Smooth muscle cell (in vitro differentiated cells): ENCODE measurements around the gene CALN1. TPM values are rescaled to one million over a fixed set of nuclear protein-coding genes. Genes with fewer than 3 reads are reported as not detected.

Experiments
- DNase-seq: peaks from one replicate; lab custom pipeline; 2025; ENCODE audit not compliant: unreplicated experiment; lab: John Stamatoyannopoulos, UW
- H2AFZ ChIP-seq: fragments of 200-600 bp; sonication (generic); 2 replicates; pipeline ENCODE4 v1.6.0; 2016; ENCODE audit warnings: antibody characterized with exemption, low read depth, mild to moderate bottlenecking
- H3F3A ChIP-seq: fragments of 200-600 bp; sonication (generic); 2 replicates; pipeline ENCODE4 v1.6.0; 2017; ENCODE audit warnings: antibody characterized with exemption, low read depth
- H3K27ac ChIP-seq: fragments of 200-600 bp; sonication (generic); 2 replicates; pipeline ENCODE4 v1.5.1; 2016; ENCODE audit warnings: low read depth, mild to moderate bottlenecking
- H3K27me3 ChIP-seq: fragments of 200-600 bp; sonication (generic); 2 replicates; pipeline ENCODE4 v1.6.1; 2016; ENCODE audit warnings: low read depth, mild to moderate bottlenecking
- H3K36me3 ChIP-seq: fragments of 200-600 bp; sonication (generic); 2 replicates; pipeline ENCODE4 v1.5.1; 2016; ENCODE audit warnings: low read depth
- H3K4me1 ChIP-seq: fragments of 200-600 bp; sonication (generic); 2 replicates; pipeline ENCODE4 v1.5.1; 2016; ENCODE audit warnings: low read depth
- H3K4me2 ChIP-seq: fragments of 200-600 bp; sonication (generic); 2 replicates; pipeline ENCODE4 v1.6.0; 2016; ENCODE audit warnings: mild to moderate bottlenecking
- H3K4me3 ChIP-seq: fragments of 200-600 bp; sonication (generic); 2 replicates; pipeline ENCODE4 v1.5.1; 2016; ENCODE audit warnings: mild to moderate bottlenecking
- H3K79me2 ChIP-seq: fragments of 200-600 bp; sonication (generic); 2 replicates; pipeline ENCODE4 v1.6.0; 2016; ENCODE audit warnings: low read depth, mild to moderate bottlenecking
- H3K9ac ChIP-seq: fragments of 200-600 bp; sonication (generic); 2 replicates; pipeline ENCODE4 v1.6.0; 2016; ENCODE audit warnings: low read depth
- H3K9me3 ChIP-seq: fragments of 200-600 bp; sonication (generic); replicated peaks from 2 replicates; pipeline ENCODE4 v1.5.1; 2016; ENCODE audit warnings: low read depth
- H4K20me1 ChIP-seq: fragments of 200-600 bp; sonication (generic); 2 replicates; pipeline ENCODE4 v1.6.0; 2016; ENCODE audit warnings: low read depth
- CTCF ChIP-seq: fragments of 200-600 bp; sonication (generic); IDR thresholded peaks from 2 replicates; pipeline ENCODE4 v1.5.1; 2017; ENCODE audit warnings: borderline replicate concordance, mild to moderate bottlenecking, antibody characterized with exemption; ENCODE audit not compliant: insufficient read depth, poor library complexity, severe bottlenecking
- WGBS: methylation state at CpG from one replicate; pipeline ENCODE4 v1.1.7; 2016; ENCODE audit warnings: low lambda C conversion rate; 5-methylcytosine and 5-hydroxymethylcytosine counted together
- polyA plus RNA-seq: library from polyadenylated mRNA; unstranded; fragments of >200 nt; fragmentation: Nextera tagmentation; extraction: Ambion mirVana; gene quantifications from 2 replicates; pipeline ENCODE4 v1.2.1, GENCODE V29; 2016
- total RNA-seq: library from RNA; depleted of rRNA; stranded (reverse); fragments of >200 nt; gene quantifications from 2 replicates; pipeline ENCODE4 v1.2.3, GENCODE V29; 2014

The CALN1 gene
- total and polyA plus RNA-seq, 2 experiments from 2014 or later: not detected

GRCh38 chr7:71860572-71860971, 551.6 kb downstream of the CALN1 start:
- Histone ChIP-seq H3K27me3 (no peaks in the 10 kb centered on the region), H3K9me3 (no peaks in the 10 kb centered on the region), H3K79me2 (no peaks in the 10 kb centered on the region), H3K9ac (no peak overlapping the region), H4K20me1 (no peaks in the 10 kb centered on the region), H2AFZ (no peak overlapping the region), H3K36me3 (no peaks in the 10 kb centered on the region), H3F3A (no peaks in the 10 kb centered on the region), H3K4me3 (no peak overlapping the region), H3K27ac (no peak overlapping the region), H3K4me1 (no peaks in the 10 kb centered on the region), H3K4me2 (no peak overlapping the region)
- no peak for DNase-seq
- 80% methylated on average over 4 of the region's 4 CpGs for WGBS
- TF ChIP-seq CTCF: no peak

- no peaks in the 10 kb centered on the region for H3K9me3 ChIP-seq
- H3K36me3 ChIP-seq: no peaks in the 10 kb centered on the region
- no peak overlapping the region for H3K4me3 ChIP-seq
- no peaks in the 10 kb centered on the region for H3F3A ChIP-seq
- H3K9ac ChIP-seq: no peak overlapping the region
- H3K79me2 ChIP-seq: no peaks in the 10 kb centered on the region
- H3K4me1 ChIP-seq: no peaks in the 10 kb centered on the region
- 80% methylated on average over 6 of the region's 6 CpGs for WGBS
- no peak overlapping the region for H3K4me2 ChIP-seq
- DNase-seq: no peak
- no peak for TF ChIP-seq CTCF
- H3K27me3 ChIP-seq: no peaks in the 10 kb centered on the region
- H2AFZ ChIP-seq: no peak overlapping the region
- H4K20me1 ChIP-seq: no peaks in the 10 kb centered on the region
- no peak overlapping the region for H3K27ac ChIP-seq
Observed at GRCh38 chr7:71857338-71857737, 554.8 kb downstream of the CALN1 start.

GRCh38 chr7:71854546-71855397, 557.4 kb downstream of the CALN1 start:
- no peak for DNase-seq
- Histone ChIP-seq H3K4me1 (no peaks in the 10 kb centered on the region), H3F3A (no peaks in the 10 kb centered on the region), H3K9ac (no peak overlapping the region), H3K4me2 (no peak overlapping the region), H3K4me3 (no peak overlapping the region), H3K27ac (no peak overlapping the region), H2AFZ (no peak overlapping the region), H3K9me3 (no peaks in the 10 kb centered on the region), H3K36me3 (no peaks in the 10 kb centered on the region), H3K79me2 (no peaks in the 10 kb centered on the region), H4K20me1 (no peaks in the 10 kb centered on the region), H3K27me3 (no peaks in the 10 kb centered on the region)
- TF ChIP-seq CTCF: no peak
- WGBS: 85% methylated on average over 12 of the region's 12 CpGs
